HepG2 (cell line): ENCODE data around the gene ZNF783. TPM values are rescaled to one million over a fixed set of nuclear protein-coding genes. Genes with fewer than 3 reads are reported as not detected.

ENCODE experiments used
- ATAC-seq: fragments of 200-7000 bp; cut with Tn5 transposase; 3 replicates; pipeline ENCODE4 v1.9.1; 2020; ENCODE audit warnings: mild to moderate bottlenecking, moderate library complexity
- BruUV-seq: library from RNA; stranded (reverse); fragments of 400-500 nt; replicated peaks from 2 replicates; lab custom pipeline; 2021; lab: Mats Ljungman, UMichigan
- CTCF ChIA-PET: fragments of 300-600 bp; formaldehyde crosslinking; extraction: SDS; loops from one replicate; lab custom pipeline; 2021; ENCODE audit warnings: low total read pairs, inconsistent platforms, low intra/inter-chr PET ratio; lab: Yijun Ruan, JAX
- POLR2A ChIA-PET: fragments of 350-600 bp; sonication (Branson Sonifier 250); formaldehyde crosslinking; loops from one replicate; lab custom pipeline; 2020; ENCODE audit warnings: antibody characterized with exemption, inconsistent platforms; lab: Yijun Ruan, JAX
- DNase-seq: peaks from one replicate; pipeline ENCODE4 v3.0.0-alpha.2; 2015; ENCODE audit warnings: low spot score
- FAIRE-seq: peaks from 3 replicates; lab custom pipeline; 2011; peaks lifted over from hg19 to GRCh38; lab: Jason Lieb, UNC
- H2AFZ ChIP-seq: one replicate; pipeline ENCODE4 v1.6.1; 2011; ENCODE audit warnings: low read length, inconsistent platforms
- H3K27ac ChIP-seq: fragments of 300-600 bp; 3 replicates; pipeline ENCODE4 v1.8.0; 2011; ENCODE audit warnings: mixed run types, mild to moderate bottlenecking, mixed read lengths, low read length, inconsistent platforms; ENCODE audit not compliant: insufficient read depth; ENCODE audit errors: extremely low read length
- H3K27me3 ChIP-seq, 2 experiments: fragments of 200-600 bp in 1 of 2; 2 replicates in 1 of 2; 3 replicates in 1 of 2; pipeline versions ENCODE4 v1.6.0 to v1.8.0; 2011; ENCODE audit warnings: low read length in 2 of 2, mild to moderate bottlenecking in 2 of 2, moderate library complexity in 2 of 2, inconsistent platforms in 1 of 2; ENCODE audit not compliant: insufficient read depth in 2 of 2, control insufficient read depth in 1 of 2
- H3K36me3 ChIP-seq, 2 experiments: fragments of 200-600 bp in 1 of 2; replicated peaks in 1 of 2; 2 replicates in 1 of 2; 3 replicates in 1 of 2; pipeline versions ENCODE4 v1.5.1 to v1.8.0; 2011; ENCODE audit warnings: low read length in 2 of 2, inconsistent platforms in 1 of 2; ENCODE audit not compliant: insufficient read depth in 2 of 2, control insufficient read depth in 1 of 2
- H3K4me1 ChIP-seq: 2 replicates; pipeline ENCODE4 v1.5.1; 2012; ENCODE audit warnings: low read length, inconsistent platforms; ENCODE audit not compliant: insufficient read depth
- H3K4me2 ChIP-seq: 2 replicates; pipeline ENCODE4 v1.6.0; 2011; ENCODE audit warnings: low read depth, low read length, inconsistent platforms
- H3K4me3 ChIP-seq, 3 experiments: fragments of 200-600 bp in 1 of 3; sonication (generic), shearing (Covaris generic) in 1 of 3; replicated peaks in 1 of 3; 2 replicates each; pipeline ENCODE4 v1.5.1; 2011 to 2016; ENCODE audit warnings: low read length in 3 of 3, inconsistent platforms in 2 of 3, low read depth in 2 of 3, mild to moderate bottlenecking in 2 of 3, control low read depth in 1 of 3, mixed read lengths in 1 of 3; ENCODE audit not compliant: insufficient read depth in 1 of 3
- H3K79me2 ChIP-seq: one replicate; pipeline ENCODE4 v1.6.1; 2011; ENCODE audit warnings: low read length, inconsistent platforms; ENCODE audit not compliant: insufficient read depth
- H3K9ac ChIP-seq: 2 replicates; pipeline ENCODE4 v1.6.0; 2011; ENCODE audit warnings: mild to moderate bottlenecking, low read depth, low read length, inconsistent platforms; ENCODE audit not compliant: insufficient read depth
- H3K9me3 ChIP-seq: 2 replicates; pipeline ENCODE4 v1.5.1; 2012; ENCODE audit warnings: mild to moderate bottlenecking, low read length
- H4K20me1 ChIP-seq: 2 replicates; pipeline ENCODE4 v1.6.0; 2011; ENCODE audit warnings: inconsistent platforms, mild to moderate bottlenecking, low read length, moderate library complexity; ENCODE audit not compliant: insufficient read depth
- AGO2 ChIP-seq: fragments of 200-400 bp; formaldehyde crosslinking; optimal IDR thresholded peaks from 2 replicates; pipeline ENCODE3; 2017; ENCODE audit warnings: mild to moderate bottlenecking, low read depth, low read length, moderate library complexity
- ARID3A ChIP-seq: IDR thresholded peaks from 2 replicates; pipeline ENCODE4 v1.6.1; 2012; ENCODE audit warnings: low read depth, low read length, improper control_type of control experiment
- EED ChIP-seq: sonication (generic); formaldehyde crosslinking; IDR thresholded peaks from 2 replicates; pipeline ENCODE4 v1.5.0; 2020; ENCODE audit warnings: mild to moderate bottlenecking, missing genetic modification reagents
- HNRNPLL ChIP-seq: fragments of 200-400 bp; formaldehyde crosslinking; IDR thresholded peaks from 2 replicates; pipeline ENCODE4 v1.6.1; 2017; ENCODE audit warnings: mild to moderate bottlenecking, low read depth, low read length; ENCODE audit not compliant: poor library complexity, severe bottlenecking
- MZF1 ChIP-seq: sonication (generic); formaldehyde crosslinking; IDR thresholded peaks from 2 replicates; pipeline ENCODE4 v1.8.1; 2023; ENCODE audit warnings: mild to moderate bottlenecking, missing genetic modification reagents, borderline replicate concordance
- PHB2 ChIP-seq: fragments of 450-650 bp; IDR thresholded peaks from 2 replicates; pipeline ENCODE4 v1.6.1; 2018; ENCODE audit not compliant: partially characterized antibody
- PPARG ChIP-seq: conservative IDR thresholded peaks from 2 replicates; pipeline ENCODE4 v1.6.1; 2016; ENCODE audit warnings: missing biosample characterization, missing genetic modification reagents
- PRMT3 ChIP-seq: sonication (generic); formaldehyde crosslinking; IDR thresholded peaks from 2 replicates; pipeline ENCODE4 v1.8.1; 2022; ENCODE audit warnings: low read depth, mild to moderate bottlenecking, moderate library complexity, missing genetic modification reagents, borderline replicate concordance
- RBFOX2 ChIP-seq: fragments of 200-400 bp; formaldehyde crosslinking; IDR thresholded peaks from 2 replicates; pipeline ENCODE4 v1.6.1; 2017; ENCODE audit warnings: low read depth, mild to moderate bottlenecking, low read length
- SMC3 ChIP-seq: IDR thresholded peaks from 2 replicates; pipeline ENCODE4 v1.6.1; 2011; ENCODE audit warnings: low read length, improper control_type of control experiment
- ZNF230 ChIP-seq: sonication (generic); formaldehyde crosslinking; IDR thresholded peaks from 2 replicates; pipeline ENCODE4 v1.4.0; 2020; ENCODE audit warnings: mild to moderate bottlenecking, missing genetic modification reagents
- ZNF570 ChIP-seq: sonication (generic); formaldehyde crosslinking; IDR thresholded peaks from 2 replicates; pipeline ENCODE4 v1.4.0; 2020; ENCODE audit warnings: mild to moderate bottlenecking, missing genetic modification reagents, borderline replicate concordance
- ZNF652 ChIP-seq: IDR thresholded peaks from 2 replicates; pipeline ENCODE4 v1.6.1; 2016; ENCODE audit warnings: low read depth, borderline replicate concordance
- WGBS: methylation state at CpG from one replicate; pipeline ENCODE4 v1.1.6; 2017; ENCODE audit warnings: low lambda C conversion rate; 5-methylcytosine and 5-hydroxymethylcytosine counted together
- in situ Hi-C: cut with HindIII; loops from 2 replicates; pipeline ENCODE4 v1.10.0; 2017; ENCODE audit warnings: low pct_unique_long_range_greater_than_20kb; ENCODE audit not compliant: extremely low pct_ligation_motif_present
- intact Hi-C: fragments of 100-400 bp; cut with micrococcal nuclease; formaldehyde crosslinking; loops from one replicate; pipeline ENCODE4 v1.10.0; 2022; ENCODE audit not compliant: unreplicated experiment
- polyA plus RNA-seq, 8 experiments: library from polyadenylated mRNA; depleted of rRNA in 3 of 8; stranded (reverse) in 7 of 8; unstranded in 1 of 8; fragments of >200 nt; fragmentation: Illumina TruSeq in 4 of 8; extraction: Trizol in 4 of 8; gene quantifications; 2 replicates each; pipeline versions ENCODE4 v1.2.1 to v1.2.3, GENCODE V29; 2011 to 2016; ENCODE audit warnings: low read depth in 4 of 8, missing spikeins in 1 of 8, mixed read lengths in 1 of 8; ENCODE audit not compliant: insufficient read depth in 1 of 8
- total RNA-seq, 5 experiments: library from RNA; depleted of rRNA; stranded (reverse); fragments of >200 nt; fragmentation: Illumina TruSeq; extraction: Trizol; gene quantifications; 2 replicates each; pipeline ENCODE4 v1.2.3, GENCODE V29; 2016; ENCODE audit warnings: low read depth in 1 of 5
- TF ChIP-seq, protein P1 (sequence below): sonication (generic); formaldehyde crosslinking; IDR thresholded peaks from 2 replicates; pipeline ENCODE4 v1.5.1; 2020; ENCODE audit warnings: mild to moderate bottlenecking, missing genetic modification reagents, moderate library complexity
- TF ChIP-seq, protein P2 (sequence below): IDR thresholded peaks from 2 replicates; pipeline ENCODE4 v1.6.1; 2016; ENCODE audit warnings: control low read depth

Gene ZNF783
- total and polyA plus RNA-seq, 2 of the 13 experiments (the other 11 are each of a cell fraction or from before 2014, with no cell fraction given) = 4.1 to 5.2 TPM

GRCh38 chr7:149284850-149285585 lies 23.0 kb downstream of the ZNF783 start:
- no peaks in the 10 kb centered on the region; a peak in 1 of 5 replicates for H3K27me3 ChIP-seq
- 97% methylated on average over 51 of the region's 66 CpGs for WGBS
- H3K9ac ChIP-seq = no peak overlapping the region
- H3K27ac ChIP-seq = no peak overlapping the region
- no peak for ATAC-seq
- ChIA-PET CTCF (interaction anchor here (0.6 kb wide), 1 partner anchor 24 kb away, joined by 3 read pairs; no protein-coding TSS in a partner anchor), POLR2A (no interaction called here)
- no peaks in the 10 kb centered on the region for H3K9me3 ChIP-seq
- BruUV-seq = no TSS peak
- H3K4me3 ChIP-seq = no peak overlapping the region
- no peak overlapping the region for H3K4me2 ChIP-seq
- H3K79me2 ChIP-seq = no peaks in the 10 kb centered on the region
- H3K36me3 ChIP-seq = peaks cover 1 to 3% of the 10 kb centered on the region in 2 experiments; a peak in 3 of 5 replicates
- FAIRE-seq = no peak
- TF ChIP-seq ZNF652 (CRISPR knock-in tag) (no peak), MZF1 (CRISPR knock-in tag) (no peak), PPARG (CRISPR knock-in tag) (no peak), ZNF570 (no peak), HNRNPLL (no peak), PHB2 (no peak), ZNF230 (CRISPR knock-in tag) (no peak), RBFOX2 (0 out of 2 replicates have a peak, but pooled peaks have one; percentile 16), EED (CRISPR knock-in tag) (no peak), SMC3 (no peak), AGO2 (peak; percentile 84), PRMT3 (CRISPR knock-in tag) (no peak), ARID3A (no peak)
- TF ChIP-seq, protein P1, sequence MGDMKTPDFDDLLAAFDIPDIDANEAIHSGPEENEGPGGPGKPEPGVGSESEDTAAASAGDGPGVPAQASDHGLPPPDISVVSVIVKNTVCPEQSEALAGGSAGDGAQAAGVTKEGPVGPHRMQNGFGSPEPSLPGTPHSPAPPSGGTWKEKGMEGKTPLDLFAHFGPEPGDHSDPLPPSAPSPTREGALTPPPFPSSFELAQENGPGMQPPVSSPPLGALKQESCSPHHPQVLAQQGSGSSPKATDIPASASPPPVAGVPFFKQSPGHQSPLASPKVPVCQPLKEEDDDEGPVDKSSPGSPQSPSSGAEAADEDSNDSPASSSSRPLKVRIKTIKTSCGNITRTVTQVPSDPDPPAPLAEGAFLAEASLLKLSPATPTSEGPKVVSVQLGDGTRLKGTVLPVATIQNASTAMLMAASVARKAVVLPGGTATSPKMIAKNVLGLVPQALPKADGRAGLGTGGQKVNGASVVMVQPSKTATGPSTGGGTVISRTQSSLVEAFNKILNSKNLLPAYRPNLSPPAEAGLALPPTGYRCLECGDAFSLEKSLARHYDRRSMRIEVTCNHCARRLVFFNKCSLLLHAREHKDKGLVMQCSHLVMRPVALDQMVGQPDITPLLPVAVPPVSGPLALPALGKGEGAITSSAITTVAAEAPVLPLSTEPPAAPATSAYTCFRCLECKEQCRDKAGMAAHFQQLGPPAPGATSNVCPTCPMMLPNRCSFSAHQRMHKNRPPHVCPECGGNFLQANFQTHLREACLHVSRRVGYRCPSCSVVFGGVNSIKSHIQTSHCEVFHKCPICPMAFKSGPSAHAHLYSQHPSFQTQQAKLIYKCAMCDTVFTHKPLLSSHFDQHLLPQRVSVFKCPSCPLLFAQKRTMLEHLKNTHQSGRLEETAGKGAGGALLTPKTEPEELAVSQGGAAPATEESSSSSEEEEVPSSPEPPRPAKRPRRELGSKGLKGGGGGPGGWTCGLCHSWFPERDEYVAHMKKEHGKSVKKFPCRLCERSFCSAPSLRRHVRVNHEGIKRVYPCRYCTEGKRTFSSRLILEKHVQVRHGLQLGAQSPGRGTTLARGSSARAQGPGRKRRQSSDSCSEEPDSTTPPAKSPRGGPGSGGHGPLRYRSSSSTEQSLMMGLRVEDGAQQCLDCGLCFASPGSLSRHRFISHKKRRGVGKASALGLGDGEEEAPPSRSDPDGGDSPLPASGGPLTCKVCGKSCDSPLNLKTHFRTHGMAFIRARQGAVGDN (CRISPR knock-in tag) = no peak
- TF ChIP-seq, protein P2, sequence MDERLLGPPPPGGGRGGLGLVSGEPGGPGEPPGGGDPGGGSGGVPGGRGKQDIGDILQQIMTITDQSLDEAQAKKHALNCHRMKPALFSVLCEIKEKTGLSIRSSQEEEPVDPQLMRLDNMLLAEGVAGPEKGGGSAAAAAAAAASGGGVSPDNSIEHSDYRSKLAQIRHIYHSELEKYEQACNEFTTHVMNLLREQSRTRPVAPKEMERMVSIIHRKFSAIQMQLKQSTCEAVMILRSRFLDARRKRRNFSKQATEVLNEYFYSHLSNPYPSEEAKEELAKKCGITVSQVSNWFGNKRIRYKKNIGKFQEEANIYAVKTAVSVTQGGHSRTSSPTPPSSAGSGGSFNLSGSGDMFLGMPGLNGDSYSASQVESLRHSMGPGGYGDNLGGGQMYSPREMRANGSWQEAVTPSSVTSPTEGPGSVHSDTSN (CRISPR knock-in tag) = no peak
- peaks cover 10% of the 10 kb centered on the region; the same call in 1 of the 2 replicates for H3K4me1 ChIP-seq
- in situ Hi-C loops (no loop called here), intact Hi-C loops (no loop called here)
- H2AFZ ChIP-seq = no peak overlapping the region
- DNase-seq = no peak
- H4K20me1 ChIP-seq = no peaks in the 10 kb centered on the region
